Subcutaneous preadipocyte (primary cell): Measurements from ENCODE around the gene RAB32. TPM values are rescaled to one million over a fixed set of nuclear protein-coding genes. Genes with fewer than 3 reads are reported as not detected.

Experiments used
- total RNA-seq: library from RNA; depleted of rRNA; stranded (reverse); fragments of >200 nt; gene quantifications from 2 replicates; pipeline ENCODE4 v1.2.3, GENCODE V29; 2012

The RAB32 gene
- total RNA-seq, result 69.4 and 82.1 TPM in 2 replicates

GRCh38 chr6:146543211-146543939 lies at the start of gene RAB32:
Gene RAB32 (plus strand): TSS chr6:146543833. CDS start chr6:146543872, 39 bp downstream.

GRCh38 chr6:146598772-146599405 lies 55.3 kb downstream of the RAB32 start, which contains the start of gene ADGB:
Gene ADGB (plus strand): TSS chr6:146598972. CDS start chr6:146599041, 69 bp downstream.

Other genes with a start within 250 kb of the RAB32 start
- gene ADGB, start 55.1 kb downstream of the RAB32 start, total RNA-seq, result not detected in 2 replicates